HepG2 (cell line): ENCODE results near the gene PKDREJ. TPM values are rescaled to one million over a fixed set of nuclear protein-coding genes. Genes with fewer than 3 reads are reported as not detected.
"Not testable (repeated sequence)": the region's sequence is repeated elsewhere in the genome, so short reads cannot be mapped to it uniquely, and the experiment has no call there.

Experiments used
- ATAC-seq: fragments of 200-7000 bp; cut with Tn5 transposase; 3 replicates; pipeline ENCODE4 v1.9.1; 2020; ENCODE audit warnings: mild to moderate bottlenecking, moderate library complexity
- BruUV-seq: library from RNA; stranded (reverse); fragments of 400-500 nt; replicated peaks from 2 replicates; lab custom pipeline; 2021; lab: Mats Ljungman, UMichigan
- CTCF ChIA-PET: fragments of 300-600 bp; formaldehyde crosslinking; extraction: SDS; loops from one replicate; lab custom pipeline; 2021; ENCODE audit warnings: low total read pairs, inconsistent platforms, low intra/inter-chr PET ratio; lab: Yijun Ruan, JAX
- POLR2A ChIA-PET: fragments of 350-600 bp; sonication (Branson Sonifier 250); formaldehyde crosslinking; loops from one replicate; lab custom pipeline; 2020; ENCODE audit warnings: antibody characterized with exemption, inconsistent platforms; lab: Yijun Ruan, JAX
- DNase-seq: peaks from one replicate; pipeline ENCODE4 v3.0.0-alpha.2; 2015; ENCODE audit warnings: low spot score
- FAIRE-seq: peaks from 3 replicates; lab custom pipeline; 2011; peaks lifted over from hg19 to GRCh38; lab: Jason Lieb, UNC
- H2AFZ ChIP-seq: one replicate; pipeline ENCODE4 v1.6.1; 2011; ENCODE audit warnings: low read length, inconsistent platforms
- H3K27ac ChIP-seq: fragments of 300-600 bp; 3 replicates; pipeline ENCODE4 v1.8.0; 2011; ENCODE audit warnings: mixed run types, mild to moderate bottlenecking, mixed read lengths, low read length, inconsistent platforms; ENCODE audit not compliant: insufficient read depth; ENCODE audit errors: extremely low read length
- H3K27me3 ChIP-seq, 2 experiments: fragments of 200-600 bp in 1 of 2; 2 replicates in 1 of 2; 3 replicates in 1 of 2; pipeline versions ENCODE4 v1.6.0 to v1.8.0; 2011; ENCODE audit warnings: low read length in 2 of 2, mild to moderate bottlenecking in 2 of 2, moderate library complexity in 2 of 2, inconsistent platforms in 1 of 2; ENCODE audit not compliant: insufficient read depth in 2 of 2, control insufficient read depth in 1 of 2
- H3K36me3 ChIP-seq, 2 experiments: fragments of 200-600 bp in 1 of 2; replicated peaks in 1 of 2; 2 replicates in 1 of 2; 3 replicates in 1 of 2; pipeline versions ENCODE4 v1.5.1 to v1.8.0; 2011; ENCODE audit warnings: low read length in 2 of 2, inconsistent platforms in 1 of 2; ENCODE audit not compliant: insufficient read depth in 2 of 2, control insufficient read depth in 1 of 2
- H3K4me1 ChIP-seq: 2 replicates; pipeline ENCODE4 v1.5.1; 2012; ENCODE audit warnings: low read length, inconsistent platforms; ENCODE audit not compliant: insufficient read depth
- H3K4me2 ChIP-seq: 2 replicates; pipeline ENCODE4 v1.6.0; 2011; ENCODE audit warnings: low read depth, low read length, inconsistent platforms
- H3K4me3 ChIP-seq, 3 experiments: fragments of 200-600 bp in 1 of 3; sonication (generic), shearing (Covaris generic) in 1 of 3; replicated peaks in 1 of 3; 2 replicates each; pipeline ENCODE4 v1.5.1; 2011 to 2016; ENCODE audit warnings: low read length in 3 of 3, inconsistent platforms in 2 of 3, low read depth in 2 of 3, mild to moderate bottlenecking in 2 of 3, control low read depth in 1 of 3, mixed read lengths in 1 of 3; ENCODE audit not compliant: insufficient read depth in 1 of 3
- H3K79me2 ChIP-seq: one replicate; pipeline ENCODE4 v1.6.1; 2011; ENCODE audit warnings: low read length, inconsistent platforms; ENCODE audit not compliant: insufficient read depth
- H3K9ac ChIP-seq: 2 replicates; pipeline ENCODE4 v1.6.0; 2011; ENCODE audit warnings: mild to moderate bottlenecking, low read depth, low read length, inconsistent platforms; ENCODE audit not compliant: insufficient read depth
- H3K9me3 ChIP-seq: 2 replicates; pipeline ENCODE4 v1.5.1; 2012; ENCODE audit warnings: mild to moderate bottlenecking, low read length
- H4K20me1 ChIP-seq: 2 replicates; pipeline ENCODE4 v1.6.0; 2011; ENCODE audit warnings: inconsistent platforms, mild to moderate bottlenecking, low read length, moderate library complexity; ENCODE audit not compliant: insufficient read depth
- HNF4A ChIP-seq: sonication (generic); formaldehyde crosslinking; IDR thresholded peaks from 2 replicates; pipeline ENCODE4 v1.4.0; 2020; ENCODE audit warnings: missing genetic modification reagents
- SAP130 ChIP-seq: IDR thresholded peaks from 2 replicates; pipeline ENCODE4 v1.6.1; 2016; ENCODE audit warnings: low read depth
- SOX5 ChIP-seq: IDR thresholded peaks from 2 replicates; pipeline ENCODE4 v1.6.1; 2016; ENCODE audit warnings: borderline replicate concordance
- ZMYM4 ChIP-seq: sonication (generic); formaldehyde crosslinking; IDR thresholded peaks from 2 replicates; pipeline ENCODE4 v1.8.1; 2023; ENCODE audit warnings: mild to moderate bottlenecking, missing genetic modification reagents
- WGBS: methylation state at CpG from one replicate; pipeline ENCODE4 v1.1.6; 2017; ENCODE audit warnings: low lambda C conversion rate; 5-methylcytosine and 5-hydroxymethylcytosine counted together
- in situ Hi-C: cut with HindIII; loops from 2 replicates; pipeline ENCODE4 v1.10.0; 2017; ENCODE audit warnings: low pct_unique_long_range_greater_than_20kb; ENCODE audit not compliant: extremely low pct_ligation_motif_present
- intact Hi-C: fragments of 100-400 bp; cut with micrococcal nuclease; formaldehyde crosslinking; loops from one replicate; pipeline ENCODE4 v1.10.0; 2022; ENCODE audit not compliant: unreplicated experiment
- polyA plus RNA-seq, 8 experiments: library from polyadenylated mRNA; depleted of rRNA in 3 of 8; stranded (reverse) in 7 of 8; unstranded in 1 of 8; fragments of >200 nt; fragmentation: Illumina TruSeq in 4 of 8; extraction: Trizol in 4 of 8; gene quantifications; 2 replicates each; pipeline versions ENCODE4 v1.2.1 to v1.2.3, GENCODE V29; 2011 to 2016; ENCODE audit warnings: low read depth in 4 of 8, missing spikeins in 1 of 8, mixed read lengths in 1 of 8; ENCODE audit not compliant: insufficient read depth in 1 of 8
- total RNA-seq, 5 experiments: library from RNA; depleted of rRNA; stranded (reverse); fragments of >200 nt; fragmentation: Illumina TruSeq; extraction: Trizol; gene quantifications; 2 replicates each; pipeline ENCODE4 v1.2.3, GENCODE V29; 2016; ENCODE audit warnings: low read depth in 1 of 5
- TF ChIP-seq, protein P1 (sequence below): sonication (generic); formaldehyde crosslinking; IDR thresholded peaks from 2 replicates; pipeline ENCODE4 v1.4.0; 2020; ENCODE audit warnings: missing genetic modification reagents
- TF ChIP-seq, protein P2 (sequence below): IDR thresholded peaks from 2 replicates; pipeline ENCODE4 v1.4.0; 2020; ENCODE audit warnings: mild to moderate bottlenecking, missing genetic modification reagents

PKDREJ gene
- total and polyA plus RNA-seq, 2 of the 13 experiments (the other 11 are each of a cell fraction or from before 2014, with no cell fraction given), result not detected

DNA sequence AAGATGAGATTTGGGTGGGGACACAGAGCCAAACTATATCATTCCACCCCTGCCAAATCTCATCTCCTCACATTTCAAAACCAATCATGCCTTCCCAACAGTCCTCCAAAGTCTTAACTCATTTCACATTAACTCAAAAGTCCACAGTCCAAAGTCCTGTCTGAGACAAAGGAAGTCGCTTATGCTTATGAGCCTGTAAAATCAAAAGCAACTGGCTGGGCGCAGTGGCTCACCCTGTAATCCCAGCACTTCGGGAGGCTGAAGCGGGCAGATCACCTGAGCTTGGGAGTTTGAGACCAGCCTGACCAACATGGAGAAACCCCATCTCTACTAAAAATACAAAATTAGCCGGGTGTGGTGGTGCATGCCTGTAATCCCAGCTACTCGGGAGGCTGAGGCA is 1.4 kb upstream of the PKDREJ start:
- not testable (repeated sequence) for FAIRE-seq

More for the DNA sequence above, 1.4 kb upstream of the PKDREJ start:
- peaks cover 32% of the 10 kb centered on the region for H3K4me1 ChIP-seq
- in situ Hi-C loops, H3K9ac ChIP-seq, H3K36me3 ChIP-seq, H3K27me3 ChIP-seq, ATAC-seq, H4K20me1 ChIP-seq, H3K9me3 ChIP-seq, BruUV-seq, H3K4me3 ChIP-seq, H3K27ac ChIP-seq, intact Hi-C loops, H2AFZ ChIP-seq, CTCF ChIA-PET: not testable (repeated sequence)
- TF ChIP-seq SAP130 (CRISPR knock-in tag) (peak; percentile 11; the same call in 1 of the 2 replicates), SOX5 (peak; percentile 30; the same call in 1 of the 2 replicates), ZMYM4 (CRISPR knock-in tag) (peak; percentile 27; the same call in 1 of the 2 replicates), HNF4A (CRISPR knock-in tag) (peak; percentile 73)
- TF ChIP-seq, protein P1, sequence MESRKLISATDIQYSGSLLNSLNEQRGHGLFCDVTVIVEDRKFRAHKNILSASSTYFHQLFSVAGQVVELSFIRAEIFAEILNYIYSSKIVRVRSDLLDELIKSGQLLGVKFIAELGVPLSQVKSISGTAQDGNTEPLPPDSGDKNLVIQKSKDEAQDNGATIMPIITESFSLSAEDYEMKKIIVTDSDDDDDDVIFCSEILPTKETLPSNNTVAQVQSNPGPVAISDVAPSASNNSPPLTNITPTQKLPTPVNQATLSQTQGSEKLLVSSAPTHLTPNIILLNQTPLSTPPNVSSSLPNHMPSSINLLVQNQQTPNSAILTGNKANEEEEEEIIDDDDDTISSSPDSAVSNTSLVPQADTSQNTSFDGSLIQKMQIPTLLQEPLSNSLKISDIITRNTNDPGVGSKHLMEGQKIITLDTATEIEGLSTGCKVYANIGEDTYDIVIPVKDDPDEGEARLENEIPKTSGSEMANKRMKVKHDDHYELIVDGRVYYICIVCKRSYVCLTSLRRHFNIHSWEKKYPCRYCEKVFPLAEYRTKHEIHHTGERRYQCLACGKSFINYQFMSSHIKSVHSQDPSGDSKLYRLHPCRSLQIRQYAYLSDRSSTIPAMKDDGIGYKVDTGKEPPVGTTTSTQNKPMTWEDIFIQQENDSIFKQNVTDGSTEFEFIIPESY (CRISPR knock-in tag), result peak; percentile 24; the same call in 1 of the 2 replicates
- TF ChIP-seq, protein P2, sequence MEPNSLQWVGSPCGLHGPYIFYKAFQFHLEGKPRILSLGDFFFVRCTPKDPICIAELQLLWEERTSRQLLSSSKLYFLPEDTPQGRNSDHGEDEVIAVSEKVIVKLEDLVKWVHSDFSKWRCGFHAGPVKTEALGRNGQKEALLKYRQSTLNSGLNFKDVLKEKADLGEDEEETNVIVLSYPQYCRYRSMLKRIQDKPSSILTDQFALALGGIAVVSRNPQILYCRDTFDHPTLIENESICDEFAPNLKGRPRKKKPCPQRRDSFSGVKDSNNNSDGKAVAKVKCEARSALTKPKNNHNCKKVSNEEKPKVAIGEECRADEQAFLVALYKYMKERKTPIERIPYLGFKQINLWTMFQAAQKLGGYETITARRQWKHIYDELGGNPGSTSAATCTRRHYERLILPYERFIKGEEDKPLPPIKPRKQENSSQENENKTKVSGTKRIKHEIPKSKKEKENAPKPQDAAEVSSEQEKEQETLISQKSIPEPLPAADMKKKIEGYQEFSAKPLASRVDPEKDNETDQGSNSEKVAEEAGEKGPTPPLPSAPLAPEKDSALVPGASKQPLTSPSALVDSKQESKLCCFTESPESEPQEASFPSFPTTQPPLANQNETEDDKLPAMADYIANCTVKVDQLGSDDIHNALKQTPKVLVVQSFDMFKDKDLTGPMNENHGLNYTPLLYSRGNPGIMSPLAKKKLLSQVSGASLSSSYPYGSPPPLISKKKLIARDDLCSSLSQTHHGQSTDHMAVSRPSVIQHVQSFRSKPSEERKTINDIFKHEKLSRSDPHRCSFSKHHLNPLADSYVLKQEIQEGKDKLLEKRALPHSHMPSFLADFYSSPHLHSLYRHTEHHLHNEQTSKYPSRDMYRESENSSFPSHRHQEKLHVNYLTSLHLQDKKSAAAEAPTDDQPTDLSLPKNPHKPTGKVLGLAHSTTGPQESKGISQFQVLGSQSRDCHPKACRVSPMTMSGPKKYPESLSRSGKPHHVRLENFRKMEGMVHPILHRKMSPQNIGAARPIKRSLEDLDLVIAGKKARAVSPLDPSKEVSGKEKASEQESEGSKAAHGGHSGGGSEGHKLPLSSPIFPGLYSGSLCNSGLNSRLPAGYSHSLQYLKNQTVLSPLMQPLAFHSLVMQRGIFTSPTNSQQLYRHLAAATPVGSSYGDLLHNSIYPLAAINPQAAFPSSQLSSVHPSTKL (CRISPR knock-in tag), result 0 out of 2 replicates have a peak, but pooled peaks have one; percentile 17
- peak overlapping the region; percentile 7; the same call in 1 of the 2 replicates for H3K4me2 ChIP-seq
- 65% methylated on average over 6 of the region's 6 CpGs for WGBS
- DNase-seq, result peak; percentile 62
- POLR2A ChIA-PET, result interaction anchor here (0.9 kb wide), 1 partner anchor 14 kb away, joined by 3 read pairs; no protein-coding TSS in a partner anchor
- peaks cover 14% of the 10 kb centered on the region for H3K79me2 ChIP-seq
